GM21447 (cell line): Measurements from ENCODE around the gene IL17C.

Experiments
- ATAC-seq: cut with Tn5 transposase; IDR thresholded peaks from one replicate; pipeline ENCODE4 v1.9.1; 2021; ENCODE audit not compliant: unreplicated experiment

Gene IL17C, protein sequence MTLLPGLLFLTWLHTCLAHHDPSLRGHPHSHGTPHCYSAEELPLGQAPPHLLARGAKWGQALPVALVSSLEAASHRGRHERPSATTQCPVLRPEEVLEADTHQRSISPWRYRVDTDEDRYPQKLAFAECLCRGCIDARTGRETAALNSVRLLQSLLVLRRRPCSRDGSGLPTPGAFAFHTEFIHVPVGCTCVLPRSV

DNA sequence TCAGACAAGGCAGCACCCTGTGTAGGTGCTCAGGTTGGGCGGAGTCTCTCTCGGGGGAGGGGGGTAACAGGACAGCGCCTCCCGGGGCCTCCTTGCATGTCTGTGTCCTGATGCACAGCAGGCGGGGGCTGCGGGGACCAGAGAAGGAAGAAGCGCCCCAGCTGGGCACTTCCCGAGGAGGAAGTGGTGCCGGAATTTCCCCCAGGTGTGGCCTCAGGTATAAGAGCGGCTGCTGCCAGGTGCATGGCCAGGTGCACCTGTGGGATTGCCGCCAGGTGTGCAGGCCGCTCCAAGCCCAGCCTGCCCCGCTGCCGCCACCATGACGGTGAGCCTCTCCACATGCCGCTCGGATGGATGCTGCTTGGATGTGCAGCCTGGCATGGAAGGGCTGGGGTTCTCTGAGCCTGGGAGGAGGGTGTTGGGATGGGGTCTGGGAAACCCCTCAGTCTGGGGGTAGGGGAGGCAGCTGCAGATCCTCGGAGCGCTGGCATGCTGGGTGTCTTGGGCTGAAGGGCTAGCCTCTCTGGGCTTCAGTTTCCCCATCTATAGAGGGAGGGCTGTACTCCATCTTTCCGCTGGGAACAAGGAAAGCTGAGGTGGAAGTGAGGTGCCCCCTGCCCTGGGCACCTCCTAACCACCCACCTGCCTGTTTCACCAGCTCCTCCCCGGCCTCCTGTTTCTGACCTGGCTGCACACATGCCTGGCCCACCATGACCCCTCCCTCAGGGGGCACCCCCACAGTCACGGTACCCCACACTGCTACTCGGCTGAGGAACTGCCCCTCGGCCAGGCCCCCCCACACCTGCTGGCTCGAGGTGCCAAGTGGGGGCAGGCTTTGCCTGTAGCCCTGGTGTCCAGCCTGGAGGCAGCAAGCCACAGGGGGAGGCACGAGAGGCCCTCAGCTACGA, at the start of gene IL17C:
IL17C (plus strand) TSS at position 250 of the 908 bp plus-strand sequence; CDS start at position 320, 70 bp downstream.
- ATAC-seq: no peak

DNA sequence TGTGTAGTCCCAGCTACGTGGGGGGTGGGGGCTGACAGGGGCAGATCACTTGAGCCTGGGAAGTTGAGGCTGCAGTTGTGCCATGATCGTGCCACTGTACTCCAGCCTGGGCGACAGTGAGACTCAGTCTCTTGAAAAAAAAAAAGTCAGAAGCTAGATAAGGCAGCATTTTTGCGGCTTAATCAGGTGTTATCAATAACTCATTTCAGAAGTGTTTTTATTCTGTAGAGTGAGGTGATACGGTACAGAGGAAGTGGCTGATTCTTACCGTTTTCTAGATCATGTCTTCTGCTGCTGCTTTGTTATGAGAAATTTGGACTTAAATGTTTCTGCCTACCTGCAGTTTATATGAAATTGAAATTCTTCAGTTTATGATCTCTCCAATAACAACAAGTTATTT, 49.6 kb upstream of the IL17C start:
- no peak for ATAC-seq

DNA sequence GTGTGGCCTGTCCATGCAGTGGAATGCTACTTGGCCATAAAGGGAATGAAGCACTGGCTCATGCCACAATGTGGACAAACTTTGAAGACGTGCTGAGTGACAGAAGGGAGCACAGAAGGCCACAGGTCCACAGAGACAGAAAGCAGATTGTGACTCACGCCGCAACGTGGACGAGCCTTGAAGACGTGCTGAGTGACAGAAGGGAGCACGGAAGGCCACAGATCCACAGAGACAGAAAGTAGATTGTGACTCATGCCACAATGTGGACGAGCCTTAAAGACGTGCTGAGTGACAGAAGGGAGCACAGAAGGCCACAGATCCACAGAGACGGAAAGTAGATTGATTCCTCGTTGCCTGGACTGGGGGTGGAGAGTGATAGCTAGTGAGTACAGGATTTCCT, 48.9 kb upstream of the IL17C start:
- no peak for ATAC-seq

DNA sequence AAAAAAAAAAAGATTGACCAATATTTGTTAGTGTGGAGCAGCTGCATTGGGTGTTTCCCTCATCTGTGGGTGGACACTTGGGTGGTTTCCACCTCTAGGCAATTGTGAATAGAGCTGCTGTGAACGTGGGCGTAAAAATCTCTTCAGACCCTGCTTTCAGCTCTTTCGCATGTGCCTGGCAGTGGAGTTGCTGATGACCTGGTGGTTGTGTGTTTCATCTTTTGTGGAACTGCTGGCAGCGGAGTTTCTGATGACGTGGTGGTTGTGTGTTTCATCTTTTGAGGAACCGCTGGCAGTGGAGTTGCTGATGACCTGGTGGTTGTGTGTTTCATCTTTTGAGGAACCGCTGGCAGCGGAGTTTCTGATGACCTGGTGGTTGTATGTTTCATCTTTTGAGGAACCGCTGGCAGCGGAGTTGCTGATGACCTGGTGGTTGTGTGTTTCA, 46.8 kb upstream of the IL17C start:
- no peak for ATAC-seq

DNA sequence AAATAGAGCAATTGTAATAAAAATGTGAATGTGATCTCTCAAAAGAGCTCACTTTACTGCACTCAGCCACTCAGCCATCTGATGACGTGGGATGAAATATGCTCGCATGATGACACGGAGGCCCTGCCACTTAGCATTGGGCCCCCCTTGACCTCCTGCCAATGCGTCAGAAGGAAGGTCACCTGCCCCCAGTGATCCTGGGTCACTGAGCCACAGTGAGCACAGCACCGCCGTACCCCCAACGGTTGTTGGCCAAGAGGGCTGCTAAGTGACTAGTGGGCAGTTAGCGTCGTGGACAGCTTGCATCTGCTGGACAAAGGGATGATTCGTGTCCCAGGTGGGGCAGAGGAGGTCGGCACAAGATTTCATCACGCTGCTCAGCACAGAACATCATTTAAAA, 45.3 kb upstream of the IL17C start:
- no peak for ATAC-seq

DNA sequence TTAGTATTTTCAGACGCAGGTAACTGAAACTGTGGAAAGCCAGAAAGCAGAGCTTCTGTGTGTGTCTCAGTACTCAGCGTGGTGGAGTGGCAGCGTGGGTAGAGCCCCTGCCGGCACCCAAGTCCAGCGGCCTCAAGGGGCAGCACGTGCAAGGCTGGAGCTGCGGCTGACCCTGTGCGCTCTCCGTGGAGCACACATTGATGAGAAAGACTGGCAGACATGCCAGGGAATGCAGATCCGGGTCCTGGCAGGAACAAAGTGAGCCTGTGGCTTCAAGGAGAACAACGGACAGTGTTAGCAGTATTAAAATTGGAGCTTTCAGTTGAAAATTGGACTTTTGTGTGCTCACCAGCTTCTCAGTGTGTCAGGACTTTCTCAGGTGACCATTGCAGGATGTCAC, 44.9 kb upstream of the IL17C start:
- no peak for ATAC-seq

DNA sequence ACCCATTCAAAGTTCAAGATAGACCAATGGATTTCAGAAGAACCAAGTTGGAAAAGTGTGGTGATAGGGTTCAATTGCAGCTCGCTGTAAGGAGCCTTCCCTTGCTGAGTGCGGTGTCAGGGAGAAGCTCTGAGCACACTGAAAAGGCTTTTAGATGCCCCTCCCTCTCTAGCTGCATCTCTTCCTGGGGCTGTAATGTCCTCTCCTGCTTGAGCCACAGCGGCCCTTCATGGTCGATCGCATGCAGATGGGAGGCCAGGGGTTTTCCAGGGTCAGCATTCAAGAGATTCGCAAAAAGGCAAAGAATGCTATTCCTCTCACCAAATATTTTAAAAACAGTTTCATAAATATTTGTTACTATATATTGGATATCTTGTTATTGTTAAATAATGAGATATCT, 44.5 kb upstream of the IL17C start:
- ATAC-seq: no peak

DNA sequence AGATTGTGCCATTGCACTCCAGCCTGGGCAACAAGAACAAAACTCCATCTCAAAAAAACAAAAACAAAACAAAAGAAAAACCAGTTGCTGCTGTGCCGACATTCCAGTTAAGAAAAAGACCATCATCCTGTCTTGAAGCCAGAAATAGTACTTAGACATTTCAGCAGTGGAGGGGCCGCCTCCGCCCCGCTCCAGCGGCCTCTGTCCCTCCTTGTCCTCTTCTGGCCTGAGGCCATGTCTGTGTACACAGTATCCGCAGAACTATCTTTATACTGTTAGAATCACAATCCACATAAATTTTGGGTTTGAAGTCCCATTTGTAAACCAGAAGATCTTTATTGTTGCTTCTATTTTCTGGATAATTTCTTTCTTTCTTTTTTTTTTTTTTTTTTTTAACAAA, 43.3 kb upstream of the IL17C start:
- no peak for ATAC-seq

DNA sequence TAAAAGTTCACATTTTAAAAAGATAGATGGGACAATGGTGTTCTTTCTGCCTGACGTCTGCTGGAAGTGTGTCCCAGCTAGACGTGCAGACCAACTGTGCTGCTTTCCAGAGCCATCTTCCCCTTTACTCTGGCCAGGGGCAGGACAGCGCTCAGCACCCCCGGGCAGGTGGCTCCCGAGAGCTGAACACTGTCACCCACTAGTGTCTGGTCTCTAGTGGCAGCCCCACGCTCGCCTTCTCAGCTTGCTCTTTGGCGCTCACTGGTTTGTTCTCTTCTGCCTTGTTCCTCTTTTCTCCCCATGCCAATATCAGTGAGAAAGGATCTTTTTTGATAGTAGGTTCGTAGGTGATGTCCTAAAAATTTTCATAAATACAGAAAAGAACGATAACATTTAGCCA, 42.5 kb upstream of the IL17C start:
- ATAC-seq: no peak

DNA sequence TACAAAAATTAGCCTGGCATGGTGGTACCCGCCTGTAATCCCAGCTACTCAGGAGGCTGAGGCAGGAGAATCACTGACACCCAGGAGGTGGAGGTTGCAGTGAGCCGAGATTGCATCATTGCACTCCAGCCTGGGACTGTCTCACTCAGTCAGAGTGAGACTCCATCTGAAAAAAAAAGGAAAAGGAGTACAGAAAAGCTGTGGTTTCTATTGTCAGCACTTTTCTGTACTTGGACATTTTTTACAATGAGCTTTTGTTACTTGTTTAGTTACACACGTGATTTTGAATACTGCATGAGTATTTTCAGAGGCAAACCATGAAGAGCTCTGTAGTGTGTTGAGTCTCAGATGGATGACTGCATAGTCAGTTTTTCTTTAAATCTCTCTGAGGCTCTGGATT, 41.9 kb upstream of the IL17C start:
- no peak for ATAC-seq

DNA sequence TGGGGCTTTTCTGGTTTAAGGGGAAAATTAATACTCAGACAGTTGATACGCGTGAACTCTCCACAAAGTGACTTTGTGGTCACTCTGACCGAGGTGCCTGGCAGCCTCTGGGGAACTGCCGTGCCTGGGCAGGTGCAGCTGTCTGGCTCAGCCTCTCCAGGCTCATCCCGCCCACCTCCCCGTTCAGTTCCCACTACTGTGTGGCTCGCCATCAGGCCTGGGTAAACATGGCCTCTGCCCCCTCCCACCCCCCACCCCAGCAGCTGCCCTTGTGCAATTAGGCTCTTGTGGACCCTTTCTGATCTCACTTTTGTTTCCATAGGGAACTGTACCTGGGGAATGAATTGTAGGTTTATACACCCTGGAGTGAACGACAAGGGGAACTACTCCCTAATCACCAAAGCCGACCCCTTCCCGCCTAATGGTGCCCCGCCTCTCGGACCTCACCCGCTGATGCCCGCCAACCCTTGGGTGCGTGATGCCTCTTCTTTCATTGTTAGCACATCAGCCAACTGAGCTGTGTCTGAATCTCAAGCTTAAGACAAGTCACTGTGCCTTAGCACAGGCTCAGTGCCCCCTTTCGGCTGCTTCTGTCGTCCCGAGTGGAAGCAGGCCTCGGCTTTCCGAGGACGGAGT, 40.4 kb upstream of the IL17C start:
- ATAC-seq: no peak

DNA sequence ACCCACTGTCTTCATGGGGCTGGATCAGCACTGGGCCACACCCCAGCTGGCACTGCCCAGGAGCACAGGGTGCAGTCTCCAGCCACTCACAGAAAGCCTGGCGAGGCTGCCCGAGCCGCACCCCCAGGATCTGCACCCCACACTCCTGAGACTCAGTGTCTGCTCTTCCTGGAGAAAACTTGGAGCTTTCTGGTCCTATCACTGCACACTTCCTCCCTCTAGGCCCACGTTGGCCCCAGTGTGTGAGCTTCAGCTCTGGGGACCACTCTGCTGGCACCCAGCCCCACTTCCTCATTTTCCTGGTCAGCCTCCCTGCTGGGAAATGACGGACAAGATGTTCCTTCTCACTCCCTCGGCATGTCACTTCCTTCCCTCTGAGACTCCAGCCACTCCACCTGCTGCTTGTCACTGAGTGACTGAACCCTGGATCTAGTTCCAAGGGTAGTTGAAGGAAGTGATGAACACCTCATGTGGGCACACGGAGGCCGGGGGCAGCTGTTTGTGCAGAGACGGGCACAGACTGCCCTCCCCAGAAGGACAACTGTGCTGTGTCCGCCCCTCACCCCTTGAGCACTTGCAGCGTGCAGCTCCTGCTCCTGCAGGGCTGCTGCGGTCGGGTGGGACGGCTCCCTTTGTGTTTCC, 39.2 kb upstream of the IL17C start:
- ATAC-seq: no peak

DNA sequence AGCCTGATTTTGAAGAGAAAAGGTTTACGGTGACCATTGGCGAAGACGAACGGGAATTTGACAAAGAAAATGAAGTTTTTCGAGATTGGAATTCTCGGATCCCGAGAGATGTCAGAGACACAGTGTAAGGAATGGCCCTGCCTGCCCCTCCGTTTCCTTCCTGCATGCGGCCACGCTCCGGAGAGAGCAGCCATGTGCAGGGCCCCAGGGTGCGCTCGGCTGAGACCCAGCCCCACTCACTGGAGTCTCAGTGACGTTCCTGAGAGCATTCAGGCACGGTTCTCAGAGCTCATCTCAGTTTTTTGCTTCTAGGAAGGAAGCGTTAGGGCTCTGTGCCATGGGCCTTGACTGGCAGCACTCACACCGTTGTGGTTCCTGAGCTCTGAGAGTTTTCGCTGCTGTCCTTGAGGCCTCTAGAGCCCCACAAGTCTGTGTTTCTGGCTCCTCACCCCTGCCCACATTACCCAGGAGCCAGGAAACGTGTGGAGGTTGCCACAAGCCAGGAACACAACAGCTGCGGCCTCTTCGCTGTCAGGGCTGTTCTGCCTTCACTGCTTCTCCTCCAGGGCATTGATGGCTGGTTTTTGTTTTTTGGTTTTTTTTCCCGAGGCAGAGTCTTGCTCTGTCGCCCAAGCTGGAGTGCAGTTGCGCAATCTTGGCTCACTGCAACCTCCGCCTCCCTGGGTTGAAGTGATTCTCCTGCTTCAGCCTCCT, 38.4 kb upstream of the IL17C start:
- no peak for ATAC-seq

DNA sequence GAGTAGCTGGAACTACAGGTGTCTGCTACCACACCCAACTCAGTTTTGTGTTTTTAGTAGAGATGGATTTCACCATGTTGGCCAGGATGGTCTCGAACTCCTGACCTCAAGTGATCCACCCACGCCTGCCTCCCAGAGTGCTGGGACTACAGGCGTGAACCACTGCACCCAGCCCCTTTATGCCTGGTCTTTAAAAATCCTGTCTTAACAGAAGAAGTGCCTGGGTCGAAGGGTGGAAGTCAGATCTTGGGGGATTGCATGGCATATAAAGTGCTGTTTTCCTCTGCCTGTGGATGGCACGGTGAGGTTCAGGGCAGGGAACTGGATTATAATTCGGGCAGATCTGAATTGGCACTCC, 37.9 kb upstream of the IL17C start:
- no peak for ATAC-seq

DNA sequence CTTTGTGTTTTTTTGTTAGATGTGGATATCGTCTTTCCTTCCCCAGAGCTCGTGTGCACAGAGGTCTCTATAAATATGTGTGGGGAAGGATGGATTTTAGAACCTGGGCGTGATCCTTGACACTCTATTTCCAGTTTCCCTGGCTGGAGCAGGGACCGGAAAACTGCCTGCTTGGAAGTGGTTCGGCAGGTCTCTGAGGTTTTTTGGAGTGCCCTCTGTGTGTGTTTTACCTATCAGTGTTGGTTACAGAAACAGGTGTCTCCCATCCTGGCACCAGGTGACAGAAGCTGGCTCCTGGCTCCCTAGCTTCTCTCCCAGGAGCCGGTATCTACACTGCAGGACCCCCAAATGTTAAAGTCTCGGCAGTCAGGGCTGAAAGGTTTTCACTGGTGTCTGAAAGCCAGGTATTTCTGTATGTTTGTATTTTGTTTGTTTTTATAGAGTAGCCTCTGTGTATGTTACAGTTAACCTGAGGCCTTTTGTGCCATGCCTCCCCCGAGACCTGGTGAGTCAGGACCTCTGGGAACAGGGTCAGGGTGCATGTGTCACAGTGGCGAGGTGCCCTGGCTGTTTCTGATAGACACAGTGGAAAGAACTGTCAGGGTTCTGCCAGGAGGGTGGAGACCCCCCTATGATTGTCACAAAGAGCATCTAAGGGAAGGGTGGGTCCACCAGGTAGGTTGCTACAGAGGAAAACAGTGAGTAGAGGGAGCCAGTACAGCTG, 36.9 kb upstream of the IL17C start:
- ATAC-seq: no peak

DNA sequence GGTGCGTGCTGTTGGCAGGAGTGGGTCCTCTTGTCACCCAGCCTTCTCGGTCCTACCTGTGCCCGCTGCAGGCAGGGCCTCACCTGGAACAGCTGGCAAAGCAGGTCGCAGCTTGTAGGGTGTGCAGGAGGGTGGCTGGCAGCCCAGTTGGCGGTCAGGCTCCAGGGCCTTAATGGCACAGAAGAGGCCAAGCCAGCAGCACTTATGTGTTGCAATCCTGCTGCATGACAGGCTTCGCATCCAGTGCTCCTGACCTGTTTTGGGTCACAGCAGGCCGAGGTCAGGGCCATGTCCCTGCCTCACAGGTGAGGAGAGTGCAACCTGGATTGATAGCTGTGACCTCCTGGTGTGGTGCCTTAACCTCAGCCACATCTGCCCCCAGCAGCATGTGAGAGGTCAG, 36.3 kb upstream of the IL17C start:
- no peak for ATAC-seq

DNA sequence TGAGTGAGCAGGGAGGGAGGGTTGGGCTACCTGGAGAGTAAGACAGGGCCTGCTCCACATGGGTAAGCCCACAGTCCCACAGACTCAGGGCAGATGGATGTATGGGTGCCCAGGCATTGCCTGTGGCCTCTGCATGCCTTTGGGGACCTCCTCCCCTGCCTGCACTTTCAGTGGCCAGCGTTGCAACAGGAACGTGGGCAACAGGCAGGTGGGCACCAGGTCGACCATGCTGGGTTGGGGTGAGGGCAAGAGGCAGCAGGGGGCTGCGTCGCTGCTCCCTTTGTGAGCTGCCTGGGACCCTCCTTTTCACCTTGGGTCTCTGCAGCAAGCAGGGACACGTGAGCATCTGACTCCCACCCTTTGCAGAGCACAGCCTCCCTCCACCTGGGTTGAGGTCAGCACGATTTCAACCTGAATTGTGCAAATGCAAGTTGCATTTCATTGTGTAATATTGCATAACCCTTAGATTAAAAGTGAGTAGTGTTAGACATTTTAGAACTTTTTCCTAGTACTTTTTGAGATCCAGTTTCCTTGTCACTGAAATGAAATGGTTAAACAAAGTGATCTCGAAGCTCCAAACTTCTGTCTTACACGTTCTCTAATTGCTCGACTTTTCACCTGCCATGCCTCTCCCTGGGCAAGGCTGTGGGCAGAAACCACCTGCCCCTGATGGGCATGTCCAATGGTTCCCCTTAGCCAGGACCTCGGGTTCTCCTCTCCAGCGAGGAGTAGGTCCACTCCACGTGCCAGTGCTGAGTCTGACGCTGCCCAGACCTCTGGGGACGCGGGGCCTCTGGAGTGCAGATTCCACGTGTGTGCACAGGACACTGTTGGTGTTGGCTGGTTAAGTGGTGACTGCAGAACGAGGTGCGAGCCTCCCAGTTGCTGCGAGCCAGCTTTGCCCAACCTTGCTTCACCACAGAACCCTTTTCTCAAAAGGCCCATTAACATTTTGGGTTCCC, 32.9 kb upstream of the IL17C start:
- ATAC-seq: no peak

DNA sequence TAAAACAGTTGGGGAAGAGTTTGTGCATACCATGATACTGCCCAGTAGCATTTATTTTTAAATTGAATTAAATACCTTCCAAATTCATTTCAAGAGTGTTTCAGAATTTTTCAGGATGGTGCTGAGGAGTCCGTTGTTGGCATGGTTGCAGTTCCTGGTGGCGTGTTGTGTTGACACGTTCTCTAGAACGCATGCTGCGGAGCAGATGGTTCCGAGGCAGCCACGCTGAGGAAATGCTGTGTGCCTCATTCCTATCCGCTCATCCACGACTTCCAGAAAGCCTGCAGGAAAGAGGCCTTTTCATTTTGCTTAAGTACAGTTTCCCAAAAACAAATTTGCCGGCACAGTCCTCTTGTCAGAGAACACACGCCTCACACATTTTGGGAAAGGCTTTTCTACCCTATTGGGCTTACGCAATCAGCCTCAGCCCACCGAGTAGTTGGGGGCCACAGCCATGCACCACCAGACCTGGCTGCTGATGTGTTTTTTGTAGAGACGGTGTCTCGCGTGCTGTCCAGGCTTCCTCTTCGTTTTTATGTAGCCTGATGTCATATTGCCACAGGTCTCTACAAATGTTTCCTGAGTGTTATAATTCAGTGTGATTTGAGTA, 32.1 kb upstream of the IL17C start:
- ATAC-seq: no peak

DNA sequence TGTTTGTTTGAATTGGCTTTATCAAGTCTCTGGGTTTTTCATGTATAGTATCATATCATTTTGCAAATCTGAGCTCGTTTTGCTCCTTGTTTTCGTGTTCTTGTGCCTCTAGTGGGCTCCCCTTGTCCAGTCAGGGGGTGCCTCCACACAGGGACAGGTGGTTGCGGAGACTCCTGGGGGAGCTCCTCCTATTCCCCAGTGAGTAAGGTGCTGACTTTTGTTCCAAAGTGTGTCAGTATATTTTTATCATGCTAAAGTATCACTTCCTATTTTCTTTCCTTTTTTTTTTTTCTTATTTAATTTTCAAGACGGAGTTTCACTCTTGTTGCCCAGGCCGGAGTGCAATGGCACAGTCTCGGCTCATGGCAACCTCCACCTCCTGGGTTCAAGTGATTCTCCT, 30.3 kb upstream of the IL17C start:
- ATAC-seq: no peak
